Type B pancreatic cell (in vitro differentiated cells): ENCODE measurements around the gene LTB4R. TPM values are rescaled to one million over a fixed set of nuclear protein-coding genes. Genes with fewer than 3 reads are reported as not detected.

Experiments used
- DNase-seq: peaks from one replicate; pipeline ENCODE4 v3.0.0; 2021; ENCODE audit warnings: mixed read lengths; ENCODE audit not compliant: unreplicated experiment; ENCODE audit errors: extremely low spot score
- H3K27ac Mint-ChIP-seq: 2 replicates; pipeline ENCODE4 v1.8.0; 2021; ENCODE audit warnings: mild to moderate bottlenecking, mixed read lengths
- H3K27me3 Mint-ChIP-seq: 2 replicates; pipeline ENCODE4 v1.8.0; 2021; ENCODE audit warnings: mixed read lengths
- H3K36me3 Mint-ChIP-seq: 2 replicates; pipeline ENCODE4 v1.8.0; 2021; ENCODE audit warnings: mixed read lengths
- H3K4me1 Mint-ChIP-seq: one replicate; pipeline ENCODE4 v1.8.0; 2021; ENCODE audit warnings: mixed read lengths; ENCODE audit not compliant: unreplicated experiment
- H3K4me3 Mint-ChIP-seq: 2 replicates; pipeline ENCODE4 v1.8.0; 2021; ENCODE audit warnings: mild to moderate bottlenecking, mixed read lengths
- H3K9me3 Mint-ChIP-seq: 2 replicates; pipeline ENCODE4 v1.8.0; 2021; ENCODE audit warnings: mixed read lengths
- total RNA-seq: library from RNA; stranded (reverse); gene quantifications from 2 replicates; pipeline ENCODE4 v1.2.1, GENCODE V29; 2021; ENCODE audit warnings: low replicate concordance
- TF ChIP-seq, protein P1 (sequence below): fragments of 200-600 bp; sonication (generic); conservative IDR thresholded peaks from 2 replicates; pipeline ENCODE4 v1.5.0; 2021; ENCODE audit warnings: antibody characterized with exemption, mild to moderate bottlenecking

The LTB4R gene
- total RNA-seq, 1 donor from 2014 or later, result 8.8 TPM

- no peak for DNase-seq
- Mint-ChIP-seq H3K27ac (no peak overlapping the region), H3K36me3 (peaks cover 4% of the 10 kb centered on the region), H3K4me1 (peaks cover 5% of the 10 kb centered on the region), H3K27me3 (no peaks in the 10 kb centered on the region), H3K4me3 (no peak overlapping the region), H3K9me3 (no peaks in the 10 kb centered on the region)
- TF ChIP-seq, protein P1, sequence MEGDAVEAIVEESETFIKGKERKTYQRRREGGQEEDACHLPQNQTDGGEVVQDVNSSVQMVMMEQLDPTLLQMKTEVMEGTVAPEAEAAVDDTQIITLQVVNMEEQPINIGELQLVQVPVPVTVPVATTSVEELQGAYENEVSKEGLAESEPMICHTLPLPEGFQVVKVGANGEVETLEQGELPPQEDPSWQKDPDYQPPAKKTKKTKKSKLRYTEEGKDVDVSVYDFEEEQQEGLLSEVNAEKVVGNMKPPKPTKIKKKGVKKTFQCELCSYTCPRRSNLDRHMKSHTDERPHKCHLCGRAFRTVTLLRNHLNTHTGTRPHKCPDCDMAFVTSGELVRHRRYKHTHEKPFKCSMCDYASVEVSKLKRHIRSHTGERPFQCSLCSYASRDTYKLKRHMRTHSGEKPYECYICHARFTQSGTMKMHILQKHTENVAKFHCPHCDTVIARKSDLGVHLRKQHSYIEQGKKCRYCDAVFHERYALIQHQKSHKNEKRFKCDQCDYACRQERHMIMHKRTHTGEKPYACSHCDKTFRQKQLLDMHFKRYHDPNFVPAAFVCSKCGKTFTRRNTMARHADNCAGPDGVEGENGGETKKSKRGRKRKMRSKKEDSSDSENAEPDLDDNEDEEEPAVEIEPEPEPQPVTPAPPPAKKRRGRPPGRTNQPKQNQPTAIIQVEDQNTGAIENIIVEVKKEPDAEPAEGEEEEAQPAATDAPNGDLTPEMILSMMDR, result no peak
Measured at GRCh38 chr14:24266344-24267244, 44.7 kb upstream of the LTB4R start.

DNA sequence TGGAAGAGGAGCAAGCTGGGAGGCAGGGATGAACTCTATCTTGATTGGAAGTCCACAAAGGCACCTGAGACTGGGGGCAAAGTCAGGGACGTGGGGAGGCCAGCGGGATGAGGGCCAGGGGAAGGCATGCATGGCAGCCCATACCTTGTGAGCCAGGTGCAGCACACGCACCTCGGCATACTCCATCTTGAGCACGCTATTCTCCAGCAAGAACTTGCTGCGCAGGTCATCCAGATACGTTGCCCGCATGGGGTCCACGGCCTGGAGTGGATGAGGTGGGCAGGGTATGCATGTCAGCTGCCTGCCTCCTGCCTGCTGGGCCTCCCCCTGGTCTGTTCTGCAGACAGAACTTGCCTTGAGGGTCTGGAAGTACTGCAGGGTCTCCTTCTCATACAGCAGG is 43.8 kb upstream of the LTB4R start:
- TF ChIP-seq, protein P1, result no peak
- H3K36me3 Mint-ChIP-seq, result peaks cover 4% of the 10 kb centered on the region
- DNase-seq, result no peak
- H3K9me3 Mint-ChIP-seq, result no peaks in the 10 kb centered on the region
- H3K4me1 Mint-ChIP-seq, result peaks cover 15% of the 10 kb centered on the region
- H3K4me3 Mint-ChIP-seq, result no peak overlapping the region
- H3K27me3 Mint-ChIP-seq, result no peaks in the 10 kb centered on the region
- no peak overlapping the region for H3K27ac Mint-ChIP-seq

GRCh38 chr14:24268225-24268624 is 43.1 kb upstream of the LTB4R start:
- peaks cover 4% of the 10 kb centered on the region for H3K36me3 Mint-ChIP-seq
- H3K4me1 Mint-ChIP-seq, result peaks cover 15% of the 10 kb centered on the region
- TF ChIP-seq, protein P1, result no peak
- no peak overlapping the region for H3K27ac Mint-ChIP-seq
- DNase-seq, result no peak
- H3K9me3 Mint-ChIP-seq, result no peaks in the 10 kb centered on the region
- no peaks in the 10 kb centered on the region for H3K27me3 Mint-ChIP-seq
- no peak overlapping the region for H3K4me3 Mint-ChIP-seq

DNA sequence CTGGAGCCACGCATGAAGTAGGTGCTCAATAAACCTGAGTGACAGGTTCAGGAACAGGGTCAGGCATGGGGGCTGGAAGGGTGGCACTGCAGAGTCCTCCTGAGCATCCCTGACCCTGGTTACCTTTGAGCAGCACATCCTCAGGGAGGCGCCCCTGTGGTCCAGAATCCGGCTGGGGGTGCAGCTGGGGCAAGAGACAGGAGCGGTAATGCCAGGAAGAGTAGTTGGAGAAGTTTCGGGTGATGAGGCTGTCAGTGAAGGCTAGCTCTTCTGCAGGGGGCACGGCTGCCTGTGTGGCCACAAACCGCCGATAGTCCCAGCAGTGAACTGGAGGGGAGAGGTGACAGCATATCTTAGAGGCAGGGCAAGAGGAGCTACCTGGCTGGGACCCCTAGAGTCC is 41.9 kb upstream of the LTB4R start:
- Mint-ChIP-seq H3K9me3 (no peaks in the 10 kb centered on the region), H3K4me1 (peaks cover 15% of the 10 kb centered on the region), H3K27me3 (no peaks in the 10 kb centered on the region), H3K27ac (no peak overlapping the region), H3K36me3 (peaks cover 4% of the 10 kb centered on the region), H3K4me3 (peak overlapping the region; percentile 64)
- DNase-seq, result no peak
- TF ChIP-seq, protein P1, result no peak

GRCh38 chr14:24269910-24270536 is 41.3 kb upstream of the LTB4R start:
- DNase-seq, result no peak

More at GRCh38 chr14:24269910-24270536, 41.3 kb upstream of the LTB4R start:
- peak overlapping the region; percentile 94 for H3K4me3 Mint-ChIP-seq
- TF ChIP-seq, protein P1, result no peak
- H3K27me3 Mint-ChIP-seq, result no peaks in the 10 kb centered on the region
- no peak overlapping the region for H3K27ac Mint-ChIP-seq
- H3K4me1 Mint-ChIP-seq, result peaks cover 12% of the 10 kb centered on the region
- H3K9me3 Mint-ChIP-seq, result no peaks in the 10 kb centered on the region
- H3K36me3 Mint-ChIP-seq, result peaks cover 4% of the 10 kb centered on the region
